Keratinocyte (primary cell): ENCODE measurements around the gene DIS3L2. TPM values are rescaled to one million over a fixed set of nuclear protein-coding genes. Genes with fewer than 3 reads are reported as not detected.

Experiments
- DNase-seq: peaks from one replicate; pipeline ENCODE4 v3.0.0-alpha.2; 2011; ENCODE audit warnings: low read depth, missing footprints, low spot score
- FAIRE-seq: peaks from 2 replicates; lab custom pipeline; 2011; peaks lifted over from hg19 to GRCh38; lab: Jason Lieb, UNC
- H2AFZ ChIP-seq: 2 replicates; pipeline ENCODE4 v1.6.0; 2012; ENCODE audit warnings: low read length, control low read depth, inconsistent platforms; ENCODE audit not compliant: control insufficient read depth
- H3K27ac ChIP-seq: 2 replicates; pipeline ENCODE4 v1.5.1; 2011; ENCODE audit warnings: low read length; ENCODE audit not compliant: control insufficient read depth, insufficient read depth
- H3K27me3 ChIP-seq: 3 replicates; pipeline ENCODE4 v1.6.0; 2011; ENCODE audit warnings: low read length; ENCODE audit not compliant: control insufficient read depth, insufficient read depth; ENCODE audit errors: extremely low read depth
- H3K36me3 ChIP-seq, 2 experiments: 2 replicates in 1 of 2; 3 replicates in 1 of 2; pipeline ENCODE4 v1.5.1; 2011; ENCODE audit warnings: low read length in 2 of 2, mild to moderate bottlenecking in 1 of 2; ENCODE audit not compliant: control insufficient read depth in 2 of 2, insufficient read depth in 2 of 2; ENCODE audit errors: extremely low read depth in 1 of 2
- H3K4me1 ChIP-seq: 3 replicates; pipeline ENCODE4 v1.5.1; 2011; ENCODE audit warnings: low read length; ENCODE audit not compliant: control insufficient read depth, insufficient read depth; ENCODE audit errors: extremely low read depth
- H3K4me2 ChIP-seq: 3 replicates; pipeline ENCODE4 v1.6.0; 2011; ENCODE audit warnings: low read depth, low read length; ENCODE audit not compliant: control insufficient read depth, insufficient read depth; ENCODE audit errors: extremely low read depth
- H3K4me3 ChIP-seq, 3 experiments: fragments of 200-600 bp in 1 of 3; sonication (generic) in 1 of 3; 2 replicates in 2 of 3; 3 replicates in 1 of 3; pipeline ENCODE4 v1.5.1; 2011 to 2016; ENCODE audit warnings: low read length in 3 of 3, mild to moderate bottlenecking in 3 of 3, control low read depth in 2 of 3, inconsistent platforms in 1 of 3, low read depth in 1 of 3, mixed read lengths in 1 of 3, mixed run types in 1 of 3, moderate library complexity in 1 of 3; ENCODE audit not compliant: control insufficient read depth in 2 of 3, insufficient read depth in 2 of 3; ENCODE audit errors: extremely low read depth in 1 of 3
- H3K79me2 ChIP-seq: 2 replicates; pipeline ENCODE4 v1.6.0; 2012; ENCODE audit warnings: low read length; ENCODE audit not compliant: control insufficient read depth, insufficient read depth
- H3K9ac ChIP-seq: 3 replicates; pipeline ENCODE4 v1.6.0; 2011; ENCODE audit warnings: low read length; ENCODE audit not compliant: control insufficient read depth, insufficient read depth; ENCODE audit errors: extremely low read depth
- H3K9me1 ChIP-seq: 3 replicates; pipeline ENCODE4 v1.6.0; 2011; ENCODE audit warnings: low read length; ENCODE audit not compliant: control insufficient read depth, insufficient read depth; ENCODE audit errors: extremely low read depth
- H3K9me3 ChIP-seq: 2 replicates; pipeline ENCODE4 v1.5.1; 2012; ENCODE audit warnings: low read depth, low read length; ENCODE audit not compliant: control insufficient read depth
- H4K20me1 ChIP-seq: 3 replicates; pipeline ENCODE4 v1.6.0; 2011; ENCODE audit warnings: low read length; ENCODE audit not compliant: control insufficient read depth, insufficient read depth; ENCODE audit errors: extremely low read depth
- CTCF ChIP-seq, 3 experiments: IDR thresholded peaks in 1 of 3; conservative IDR thresholded peaks in 1 of 3; optimal IDR thresholded peaks in 1 of 3; 2 replicates in 2 of 3; 3 replicates in 1 of 3; pipeline versions ENCODE3 to v1.5.1; 2011; ENCODE audit warnings: low read length in 3 of 3, mild to moderate bottlenecking in 3 of 3, moderate library complexity in 2 of 3, control low read depth in 1 of 3, inconsistent platforms in 1 of 3; ENCODE audit not compliant: insufficient read depth in 2 of 3; ENCODE audit errors: extremely low read depth in 1 of 3
- EZH2 ChIP-seq: IDR thresholded peaks from one replicate; pipeline ENCODE4 v1.6.1; 2012; ENCODE audit warnings: inconsistent platforms, mild to moderate bottlenecking, low read length, moderate library complexity
- dilution Hi-C: fragments of 300-500 bp; cut with MboI; formaldehyde crosslinking; loops from one replicate; pipeline ENCODE4 v1.7.0; 2020; ENCODE audit warnings: low sequenced_read_pairs; ENCODE audit not compliant: extremely low pct_ligation_motif_present
- polyA plus RNA-seq, 5 experiments: library from polyadenylated mRNA; depleted of rRNA in 3 of 5; stranded (reverse) in 3 of 5; stranded (forward) in 1 of 5; unstranded in 1 of 5; fragments of >200 nt; gene quantifications; 1 replicate in 1 of 5; 2 replicates in 3 of 5; 3 replicates in 1 of 5; pipeline versions ENCODE4 v1.2.1 to v1.2.3, GENCODE V29; 2011 to 2012; ENCODE audit warnings: missing spikeins in 2 of 5, low read depth in 1 of 5, low replicate concordance in 1 of 5

DIS3L2 gene
- polyA plus RNA-seq, 1 donor (not counting 4 experiments of a cell fraction or from before 2014, with no cell fraction given), result 8.6 TPM

GRCh38 chr2:232245111-232245510, 283.6 kb downstream of the DIS3L2 start:
- Histone ChIP-seq H3K36me3 (peaks cover 3 to 4% of the 10 kb centered on the region in 2 experiments), H3K27ac (no peak overlapping the region), H3K9ac (no peak overlapping the region), H4K20me1 (peaks cover 2% of the 10 kb centered on the region), H3K4me2 (no peak overlapping the region), H3K4me3 (no peak overlapping the region), H3K4me1 (peaks cover 8% of the 10 kb centered on the region), H3K27me3 (no peaks in the 10 kb centered on the region), H3K9me1 (peaks cover 5% of the 10 kb centered on the region), H2AFZ (no peak overlapping the region), H3K9me3 (no peaks in the 10 kb centered on the region), H3K79me2 (no peaks in the 10 kb centered on the region)
- dilution Hi-C loops, result no loop called here
- TF ChIP-seq CTCF (optimal IDR thresholded peaks at IDR 0.05 in 1 of 3, IDR thresholded peaks at IDR 0.05 in 1 of 3, conservative IDR thresholded peaks at IDR 0.05 in 1 of 3; ENCODE audit: extremely low read depth in 1 of 3, insufficient read depth in 2 of 3, low read length in 3 of 3) (no peak), EZH2 (no peak)
- FAIRE-seq (no peak), DNase-seq (no peak)

GRCh38 chr2:232246245-232246644, 284.7 kb downstream of the DIS3L2 start:
- Histone ChIP-seq H3K9me1 (no peaks in the 10 kb centered on the region), H3K4me2 (no peak overlapping the region), H3K9me3 (no peaks in the 10 kb centered on the region), H3K4me1 (no peaks in the 10 kb centered on the region), H3K9ac (no peak overlapping the region), H3K4me3 (no peak overlapping the region), H4K20me1 (no peaks in the 10 kb centered on the region), H3K36me3 (peaks cover 3 to 4% of the 10 kb centered on the region in 2 experiments), H3K79me2 (no peaks in the 10 kb centered on the region), H2AFZ (no peak overlapping the region), H3K27ac (no peak overlapping the region), H3K27me3 (no peaks in the 10 kb centered on the region)
- dilution Hi-C loops, result no loop called here
- FAIRE-seq, result no peak
- no peak for DNase-seq
- TF ChIP-seq EZH2, result no peak
- TF ChIP-seq CTCF (optimal IDR thresholded peaks at IDR 0.05 in 1 of 3, IDR thresholded peaks at IDR 0.05 in 1 of 3, conservative IDR thresholded peaks at IDR 0.05 in 1 of 3; ENCODE audit: extremely low read depth in 1 of 3, insufficient read depth in 2 of 3, low read length in 3 of 3), result no peak
